Stimulated activated CD4-positive, alpha-beta T cell treated with anti-CD3 and anti-CD28 coated beads, TNF-alpha, amount 100 ng/mL, for 4 hours (primary cell): ENCODE results near the gene SLC35F3.
A peak's percentile ranks its signal among the peaks of the same experiment; 100 is the strongest.

Experiments used
- DNase-seq, 3 experiments: peaks; one replicate each; pipeline ENCODE4 v3.0.0-alpha.2; 2020; ENCODE audit warnings: low read depth in 3 of 3

SLC35F3 gene

GRCh38 chr1:234253732-234254131, 349.3 kb downstream of the SLC35F3 start:
- no peak for DNase-seq

GRCh38 chr1:234256359-234256758, 351.9 kb downstream of the SLC35F3 start:
- no peak for DNase-seq

DNA sequence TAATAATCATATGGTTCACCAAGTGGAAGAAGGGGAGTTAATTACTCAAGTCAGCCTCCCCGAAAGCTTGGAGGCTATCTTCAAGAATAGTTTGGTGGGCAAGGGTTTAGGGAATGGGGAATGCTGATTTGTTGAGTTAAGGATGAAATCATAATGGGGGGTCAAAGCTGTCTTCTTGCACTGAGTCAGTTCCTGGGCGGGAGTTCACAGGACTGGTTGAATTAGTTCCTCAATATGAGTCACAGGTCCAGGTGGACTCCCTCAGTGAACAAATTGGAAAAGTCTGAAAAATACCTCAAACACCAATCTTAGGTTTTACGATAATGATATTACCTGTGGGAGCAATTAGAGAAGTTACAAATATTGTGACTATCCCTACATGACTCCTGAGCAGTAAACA, 353.6 kb downstream of the SLC35F3 start:
- no peak for DNase-seq

DNA sequence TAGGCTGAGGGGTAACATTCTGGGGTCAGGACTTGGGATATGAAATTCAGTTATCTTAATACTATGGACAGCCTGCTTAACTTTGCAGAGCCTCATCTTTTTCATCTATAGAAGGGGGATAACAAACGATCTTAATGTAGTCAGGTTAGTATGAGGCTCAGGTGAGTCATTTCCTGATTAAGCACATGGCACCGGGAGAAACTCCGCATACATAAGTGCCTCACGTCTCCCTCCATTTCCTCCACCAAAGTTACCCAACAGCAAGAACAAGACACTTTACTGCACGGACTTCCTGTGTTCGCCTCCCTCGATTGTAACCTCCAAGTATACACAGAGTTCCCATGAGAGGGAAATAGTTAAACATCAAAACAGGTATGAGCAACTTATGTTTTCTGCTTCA, 356.1 kb downstream of the SLC35F3 start:
- peak in 1 of 3 experiments; percentile 3 for DNase-seq

DNA sequence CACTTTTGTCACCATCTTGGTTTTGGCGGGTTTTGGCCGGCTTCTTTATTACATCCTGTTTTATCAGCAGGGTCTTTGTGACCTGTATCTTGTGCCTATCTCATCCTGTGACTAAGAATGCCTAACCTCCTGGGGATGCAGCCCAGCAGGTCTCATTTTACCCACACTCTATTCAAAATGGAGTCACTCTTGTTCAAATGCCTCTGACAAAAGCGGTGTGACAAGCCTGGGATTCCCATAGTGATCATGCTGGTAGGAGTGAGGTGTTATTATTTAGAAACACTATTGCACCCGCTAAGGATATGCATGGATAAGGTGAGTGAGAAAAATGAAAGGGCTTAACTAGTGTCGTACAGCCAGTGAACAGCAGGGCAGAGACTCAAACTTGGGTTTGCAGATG, 357.1 kb downstream of the SLC35F3 start:
- no peak for DNase-seq

DNA sequence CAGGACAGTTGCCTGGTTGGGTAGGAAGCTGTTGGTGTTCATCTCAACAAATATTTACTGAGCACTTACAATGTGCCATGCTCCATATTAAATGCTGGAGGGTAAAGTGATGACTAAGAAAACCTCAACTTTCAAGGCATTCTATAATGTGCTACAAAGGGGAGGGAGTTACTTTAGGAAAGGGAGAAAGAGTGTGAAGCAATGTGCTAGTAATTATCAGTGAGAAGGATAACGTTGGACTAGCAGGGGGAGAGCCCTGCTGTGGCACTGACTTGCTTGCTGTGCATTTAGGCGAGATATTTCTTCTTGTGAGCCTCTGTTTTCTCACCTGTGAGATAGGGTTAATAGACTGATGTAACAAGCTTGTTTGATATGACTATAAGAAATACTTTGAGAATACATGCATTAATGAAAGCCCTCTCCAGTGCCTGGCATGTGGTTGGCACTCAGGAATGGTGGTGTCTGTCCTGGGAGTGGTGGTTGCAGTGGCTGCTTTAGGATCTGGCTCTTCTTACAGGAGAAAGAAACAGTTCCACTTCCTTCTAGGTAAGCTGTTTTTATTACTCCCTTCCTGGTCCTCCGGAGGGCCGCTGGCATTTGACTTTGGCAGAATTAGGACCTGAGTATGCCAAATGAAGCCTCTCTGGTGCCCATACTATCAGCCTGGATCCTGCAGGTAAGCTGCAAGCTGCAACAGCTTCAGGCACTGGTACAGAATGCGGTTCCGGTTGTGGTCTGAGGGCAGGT, 357.7 kb downstream of the SLC35F3 start:
- DNase-seq, result no peak

- DNase-seq, result no peak
Measured at GRCh38 chr1:234262754-234263105, 358.3 kb downstream of the SLC35F3 start.

DNA sequence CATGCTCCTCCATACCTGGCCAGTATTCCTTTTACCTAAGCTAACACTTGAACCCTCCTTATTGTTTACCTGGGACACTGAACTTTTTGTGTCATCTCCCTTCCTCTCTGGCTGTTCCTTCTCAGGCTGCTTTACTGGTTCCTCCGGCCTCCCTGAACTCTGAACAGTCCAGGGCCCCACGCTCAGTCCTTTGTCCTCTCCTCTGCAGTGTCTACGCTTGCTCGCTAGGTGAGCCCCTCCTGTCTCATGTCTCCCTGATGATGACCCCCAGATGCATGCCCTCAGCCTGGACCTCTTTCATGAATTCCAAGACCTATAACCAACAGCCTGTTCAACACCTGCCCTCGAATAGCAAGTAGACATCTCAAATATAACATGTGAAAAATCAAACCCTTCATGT, 360.4 kb downstream of the SLC35F3 start:
- no peak for DNase-seq

GRCh38 chr1:234265321-234265720, 360.8 kb downstream of the SLC35F3 start:
- DNase-seq, result no peak

DNA sequence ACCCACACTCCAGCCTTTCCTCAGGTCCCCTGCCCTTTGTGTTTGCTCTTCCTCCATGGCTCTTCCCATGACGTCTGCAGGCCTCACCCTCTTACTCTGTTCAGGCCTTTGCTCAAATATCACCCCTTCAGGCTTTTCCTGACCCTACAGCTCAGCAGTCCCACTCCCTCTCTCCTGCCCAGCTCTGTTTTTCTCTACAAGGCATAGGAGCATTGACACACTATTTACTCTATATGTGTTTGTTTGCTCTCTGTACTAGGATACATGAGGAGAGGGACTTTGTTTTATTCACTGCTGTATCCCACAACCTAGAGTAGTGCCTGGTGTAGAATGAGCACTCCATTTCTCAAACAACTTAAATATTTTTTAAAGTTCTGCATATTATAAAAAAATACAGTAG, 361.4 kb downstream of the SLC35F3 start:
- DNase-seq, result no peak

DNA sequence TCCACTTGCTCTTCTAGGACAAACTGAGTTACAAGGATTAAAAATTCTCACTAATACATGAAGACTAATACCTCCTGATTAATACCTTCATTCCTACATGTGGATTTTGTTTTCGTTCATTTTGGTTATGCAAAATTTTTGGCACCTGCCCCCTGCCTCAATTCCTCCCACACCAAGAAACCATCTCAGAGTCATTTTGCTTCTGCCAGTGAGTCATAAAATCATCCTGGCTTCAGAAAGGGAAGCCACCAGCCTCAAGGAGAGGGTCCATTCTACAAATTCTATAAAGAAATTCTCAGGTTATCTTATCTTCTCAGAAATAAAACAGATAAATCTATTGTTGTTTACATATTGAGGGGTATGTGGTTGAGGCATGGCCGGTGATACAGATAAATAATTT, 365.6 kb downstream of the SLC35F3 start:
- DNase-seq, result no peak

GRCh38 chr1:234270581-234271242, 366.2 kb downstream of the SLC35F3 start:
- no peak for DNase-seq

- DNase-seq, result no peak
Measured at GRCh38 chr1:234271243-234271606, 366.7 kb downstream of the SLC35F3 start.

DNA sequence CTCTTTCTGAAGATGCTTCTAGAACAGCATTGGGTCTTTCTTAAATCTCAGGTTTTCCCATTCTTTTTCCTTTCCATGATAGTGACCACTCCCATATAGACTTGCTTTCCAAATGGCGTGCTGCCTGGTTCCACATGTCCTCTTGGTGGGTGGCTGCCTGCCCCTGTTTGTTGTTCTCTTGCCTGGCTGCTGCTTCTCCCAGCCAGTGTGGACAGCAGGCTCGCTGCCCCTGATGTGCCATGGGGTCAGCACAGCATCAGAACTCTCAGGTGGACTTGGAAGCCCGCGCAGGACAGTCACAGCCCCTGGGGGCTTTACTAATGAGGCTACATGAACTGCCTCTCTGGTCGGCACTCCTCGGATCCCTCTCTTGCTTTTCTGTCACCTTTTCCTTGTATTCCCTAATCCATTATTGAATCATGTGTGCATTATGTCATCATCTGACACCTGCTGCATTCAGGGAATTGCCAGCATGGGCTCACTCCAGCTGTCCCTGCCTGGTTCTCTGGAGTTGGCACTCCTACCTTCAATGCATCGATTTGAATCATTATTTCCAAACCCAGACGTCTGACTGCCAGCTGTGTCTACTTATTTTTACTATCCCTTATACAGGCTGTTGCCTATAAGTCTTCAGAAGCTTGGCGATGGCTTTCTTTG, 368.3 kb downstream of the SLC35F3 start:
- no peak for DNase-seq

DNA sequence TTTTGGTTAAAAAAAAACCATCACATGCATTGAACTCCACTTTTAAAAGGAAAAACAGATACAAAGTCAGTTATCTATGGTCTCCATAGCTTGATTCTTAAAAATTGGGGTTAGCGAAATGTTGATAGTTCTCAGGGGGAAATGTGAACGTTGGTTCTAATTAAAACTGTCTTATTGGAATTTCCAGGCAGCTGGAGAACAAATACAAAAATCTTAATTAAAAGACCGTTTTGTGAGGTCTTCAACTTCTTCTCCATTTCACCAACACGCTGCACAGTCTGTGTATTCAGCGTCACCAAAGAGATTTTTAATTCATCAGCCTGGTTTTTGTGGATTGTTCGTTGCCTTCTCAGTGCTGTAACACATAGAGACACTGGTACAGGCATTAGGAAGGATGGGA, 369.5 kb downstream of the SLC35F3 start:
- no peak for DNase-seq

- DNase-seq, result no peak
Measured at GRCh38 chr1:234276151-234276788, 371.8 kb downstream of the SLC35F3 start.

- DNase-seq, result no peak
Measured at GRCh38 chr1:234277161-234277868, 372.8 kb downstream of the SLC35F3 start.

DNA sequence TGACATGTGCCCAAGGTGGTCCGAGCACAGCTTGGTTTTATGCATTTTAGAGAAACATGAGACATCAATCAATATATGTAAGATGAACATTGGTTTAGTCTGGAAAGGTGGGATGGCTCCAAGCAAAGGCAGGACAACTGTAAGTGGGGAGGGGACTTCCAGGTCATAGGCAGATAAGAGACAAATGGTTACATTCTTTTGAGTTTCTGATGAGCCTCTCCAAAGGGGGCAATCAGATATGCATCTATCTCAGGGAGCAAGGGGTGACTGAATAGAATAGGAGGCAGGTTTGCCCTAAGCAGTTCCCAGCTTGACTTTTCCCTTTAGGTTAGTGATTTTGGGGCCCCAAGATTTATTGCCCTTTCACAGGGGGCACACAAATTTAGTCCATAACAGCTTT, 374.5 kb downstream of the SLC35F3 start:
- no peak for DNase-seq

DNA sequence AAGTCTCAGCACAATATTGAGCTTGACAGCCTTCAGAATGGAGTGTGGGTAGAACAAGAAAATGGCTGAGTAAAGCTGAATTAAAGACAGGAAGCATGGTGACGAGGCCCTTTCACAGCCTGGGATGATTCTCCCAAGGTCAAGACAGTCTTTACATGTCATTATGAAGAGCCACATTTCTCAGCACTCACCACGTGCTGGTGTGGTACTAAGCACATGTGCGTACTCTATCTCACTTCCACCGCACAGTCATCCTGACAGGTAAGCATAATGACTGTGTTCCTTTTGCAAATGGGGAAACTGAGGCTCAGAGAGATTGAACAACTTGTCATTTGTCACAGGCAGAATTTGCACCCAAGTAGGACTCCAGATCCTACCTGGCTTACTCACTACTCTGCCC, 376.0 kb downstream of the SLC35F3 start:
- no peak for DNase-seq

- no peak for DNase-seq
Measured at GRCh38 chr1:234281826-234282489, 377.5 kb downstream of the SLC35F3 start.

DNA sequence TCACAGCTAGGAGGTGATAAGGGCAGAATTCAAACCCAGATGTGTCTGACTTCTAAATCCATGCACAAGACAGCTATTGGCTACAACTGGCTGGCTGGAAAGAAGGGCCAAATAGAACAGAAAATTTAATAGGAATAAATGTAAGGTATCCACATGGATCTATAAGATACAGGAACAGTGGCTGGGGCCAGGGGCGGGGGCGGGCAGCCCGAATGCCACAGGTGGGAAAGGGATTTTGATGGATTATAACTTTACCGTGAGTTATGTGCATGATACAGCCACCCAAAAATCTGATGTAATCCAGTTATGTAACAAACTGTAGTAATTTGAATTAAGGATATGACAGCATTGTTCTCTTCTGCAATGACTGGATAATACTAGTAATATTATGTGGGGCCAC, 381.7 kb downstream of the SLC35F3 start:
- DNase-seq, result no peak

DNA sequence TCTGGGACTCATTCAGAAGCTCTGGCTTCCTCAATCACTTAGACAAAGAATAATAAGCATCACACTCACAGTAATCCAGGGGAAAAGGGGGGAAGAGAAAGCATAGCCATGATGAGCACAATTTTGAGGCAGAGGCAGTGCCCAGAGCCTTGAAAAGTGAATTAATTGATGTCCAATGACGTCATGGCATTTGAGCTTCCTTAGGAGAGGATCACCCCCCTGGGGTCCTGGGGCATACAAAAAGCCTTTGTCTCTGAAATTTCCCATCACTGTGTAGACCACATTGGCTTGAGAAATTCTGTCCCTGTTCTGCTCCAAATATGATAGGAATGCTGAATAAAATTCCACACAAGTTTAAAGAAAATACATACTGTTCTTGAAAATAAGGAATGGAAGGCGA, 384.5 kb downstream of the SLC35F3 start:
- DNase-seq, result no peak
